Mesenchymal stem cell (in vitro differentiated cells and primary cell): ENCODE measurements around the gene PTPN14.

Experiments used
- DNase-seq: peaks from one replicate; pipeline ENCODE4 v3.0.0-alpha.2; 2013
- H2AFZ ChIP-seq: one replicate; pipeline ENCODE4 v1.6.1; 2013; ENCODE audit warnings: low read depth, mild to moderate bottlenecking, control low read depth, inconsistent platforms, low read length, moderate library complexity
- H2AK5ac ChIP-seq: 2 replicates; pipeline ENCODE4 v1.6.1; 2013; ENCODE audit warnings: low read length, moderate library complexity, mild to moderate bottlenecking, inconsistent platforms; ENCODE audit not compliant: severe bottlenecking
- H2BK120ac ChIP-seq: one replicate; pipeline ENCODE4 v1.6.1; 2013; ENCODE audit warnings: low read depth, mild to moderate bottlenecking, inconsistent platforms, low read length, moderate library complexity
- H2BK12ac ChIP-seq, 2 experiments: one replicate each; pipeline ENCODE4 v1.6.1; 2013; ENCODE audit warnings: inconsistent platforms in 2 of 2, low read length in 2 of 2, mild to moderate bottlenecking in 2 of 2, moderate library complexity in 2 of 2, control low read depth in 1 of 2
- H2BK15ac ChIP-seq: one replicate; pipeline ENCODE4 v1.6.1; 2013; ENCODE audit warnings: mild to moderate bottlenecking, low read depth, inconsistent platforms; ENCODE audit not compliant: poor library complexity, severe bottlenecking
- H2BK5ac ChIP-seq: 2 replicates; pipeline ENCODE4 v1.6.1; 2013; ENCODE audit warnings: low read depth, mild to moderate bottlenecking, low read length, control low read depth, inconsistent platforms; ENCODE audit not compliant: poor library complexity, severe bottlenecking
- H3K14ac ChIP-seq, 2 experiments: one replicate each; pipeline ENCODE4 v1.6.1; 2013; ENCODE audit warnings: inconsistent platforms in 2 of 2, low read length in 2 of 2, control low read depth in 1 of 2, mild to moderate bottlenecking in 1 of 2, moderate library complexity in 1 of 2
- H3K18ac ChIP-seq, 2 experiments: one replicate each; pipeline ENCODE4 v1.6.1; 2013; ENCODE audit warnings: inconsistent platforms in 2 of 2, low read length in 2 of 2, control low read depth in 1 of 2, low read depth in 1 of 2, mild to moderate bottlenecking in 1 of 2
- H3K23ac ChIP-seq, 2 experiments: one replicate each; pipeline ENCODE4 v1.6.1; 2013; ENCODE audit warnings: inconsistent platforms in 2 of 2, low read length in 2 of 2, mild to moderate bottlenecking in 2 of 2, moderate library complexity in 2 of 2, control low read depth in 1 of 2
- H3K27ac ChIP-seq: 2 replicates; pipeline ENCODE4 v1.5.1; 2013; ENCODE audit warnings: mild to moderate bottlenecking, moderate library complexity, low read length, control low read depth, inconsistent platforms; ENCODE audit not compliant: poor library complexity, severe bottlenecking
- H3K27me3 ChIP-seq, 2 experiments: 2 replicates each; pipeline versions ENCODE4 v1.6.1 to v1.7.0; 2013; ENCODE audit warnings: low read length in 2 of 2, mild to moderate bottlenecking in 2 of 2, moderate library complexity in 2 of 2, control low read depth in 1 of 2, inconsistent platforms in 1 of 2; ENCODE audit not compliant: control insufficient read depth in 1 of 2, insufficient read depth in 1 of 2
- H3K36me3 ChIP-seq, 2 experiments: 2 replicates each; pipeline versions ENCODE4 v1.6.1 to v1.7.0; 2013; ENCODE audit warnings: low read length in 2 of 2, control low read depth in 1 of 2, inconsistent platforms in 1 of 2, low read depth in 1 of 2, mild to moderate bottlenecking in 1 of 2; ENCODE audit not compliant: insufficient read depth in 2 of 2, control insufficient read depth in 1 of 2
- H3K4ac ChIP-seq, 2 experiments: one replicate each; pipeline ENCODE4 v1.6.1; 2013; ENCODE audit warnings: inconsistent platforms in 2 of 2, low read length in 2 of 2, mild to moderate bottlenecking in 2 of 2, moderate library complexity in 2 of 2, control low read depth in 1 of 2, low read depth in 1 of 2
- H3K4me1 ChIP-seq: 2 replicates; pipeline ENCODE4 v1.6.1; 2013; ENCODE audit warnings: low read depth, low read length, control low read depth; ENCODE audit not compliant: control insufficient read depth, insufficient read depth
- H3K4me2 ChIP-seq: 2 replicates; pipeline ENCODE4 v1.6.1; 2013; ENCODE audit warnings: low read length, mild to moderate bottlenecking, inconsistent platforms; ENCODE audit not compliant: poor library complexity, severe bottlenecking
- H3K4me3 ChIP-seq, 2 experiments: 2 replicates each; pipeline versions ENCODE4 v1.5.1 to v1.7.0; 2013; ENCODE audit warnings: low read length in 2 of 2, mild to moderate bottlenecking in 2 of 2, control low read depth in 1 of 2, low read depth in 1 of 2; ENCODE audit not compliant: insufficient read depth in 1 of 2
- H3K79me1 ChIP-seq: replicated peaks from 2 replicates; pipeline ENCODE4 v1.6.1; 2013; ENCODE audit warnings: mild to moderate bottlenecking, control low read depth, low read length, inconsistent platforms; ENCODE audit not compliant: poor library complexity, severe bottlenecking
- H3K9ac ChIP-seq: 2 replicates; pipeline ENCODE4 v1.7.0; 2013; ENCODE audit warnings: mild to moderate bottlenecking, low read length, moderate library complexity
- H3K9me3 ChIP-seq: 2 replicates; pipeline ENCODE4 v1.7.0; 2013; ENCODE audit warnings: mild to moderate bottlenecking, low read length; ENCODE audit not compliant: control insufficient read depth
- H4K8ac ChIP-seq: one replicate; pipeline ENCODE4 v1.6.1; 2013; ENCODE audit warnings: inconsistent platforms, mild to moderate bottlenecking, low read length, moderate library complexity
- H4K91ac ChIP-seq: one replicate; pipeline ENCODE4 v1.6.1; 2013; ENCODE audit warnings: mild to moderate bottlenecking, low read length, inconsistent platforms
- WGBS: methylation state at CpG from one replicate; pipeline ENCODE4 v1.1.7; 2013; ENCODE audit warnings: mixed read lengths; 5-methylcytosine and 5-hydroxymethylcytosine counted together

Gene PTPN14

DNA sequence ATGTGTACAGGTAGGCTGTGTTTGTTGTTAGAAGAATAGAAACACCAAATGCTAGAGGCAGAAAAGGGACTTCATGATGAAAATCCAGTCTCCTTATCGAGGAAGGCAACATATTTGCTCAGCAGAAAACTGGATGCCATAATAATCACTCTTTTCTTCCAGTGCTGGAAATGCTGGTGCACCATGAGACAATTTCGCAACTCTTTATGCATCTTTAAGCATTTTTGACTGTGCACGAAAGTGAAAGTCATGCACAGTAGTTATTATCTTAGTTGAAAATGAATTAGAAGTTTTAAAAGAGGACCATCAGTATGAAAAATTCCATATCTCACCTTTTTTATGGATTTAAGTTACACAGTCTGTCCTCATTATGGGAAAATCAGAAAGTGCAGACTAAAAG lies 241.4 kb downstream of the PTPN14 start:
- no peak overlapping the region for H3K27ac ChIP-seq
- H3K4me3 ChIP-seq = peak overlapping the region in 1 of 2 experiments; percentile 41
- peaks cover 40% of the 10 kb centered on the region for H3K79me1 ChIP-seq
- no peak overlapping the region for H3K14ac ChIP-seq
- H3K4me2 ChIP-seq = no peak overlapping the region
- H3K9ac ChIP-seq = peak overlapping the region; percentile 53
- peaks cover 2% of the 10 kb centered on the region for H3K4me1 ChIP-seq
- no peak overlapping the region for H2BK5ac ChIP-seq
- no peak overlapping the region for H2AFZ ChIP-seq
- H3K18ac ChIP-seq = no peak overlapping the region
- WGBS = 94% methylated on average over 3 of the region's 3 CpGs
- no peak overlapping the region for H2BK120ac ChIP-seq
- no peak overlapping the region for H2BK12ac ChIP-seq
- H3K36me3 ChIP-seq = peaks cover 0 to 11% of the 10 kb centered on the region in 2 experiments
- no peak for DNase-seq
- H4K91ac ChIP-seq = no peak overlapping the region
- H2BK15ac ChIP-seq = no peak overlapping the region
- H3K9me3 ChIP-seq = no peaks in the 10 kb centered on the region
- no peak overlapping the region for H3K23ac ChIP-seq
- H3K27me3 ChIP-seq = no peaks in the 10 kb centered on the region
- no peak overlapping the region for H4K8ac ChIP-seq
- no peak overlapping the region for H2AK5ac ChIP-seq
- no peak overlapping the region for H3K4ac ChIP-seq

- Histone ChIP-seq H3K18ac (no peak overlapping the region), H3K27me3 (no peaks in the 10 kb centered on the region), H2BK12ac (no peak overlapping the region), H2BK120ac (no peak overlapping the region), H3K36me3 (peaks cover 0 to 8% of the 10 kb centered on the region in 2 experiments), H2AK5ac (no peak overlapping the region), H3K4me2 (no peak overlapping the region), H2BK5ac (no peak overlapping the region), H3K27ac (no peak overlapping the region), H3K9me3 (no peaks in the 10 kb centered on the region), H3K23ac (no peak overlapping the region), H4K8ac (no peak overlapping the region), H3K4me3 (no peak overlapping the region), H2BK15ac (no peak overlapping the region), H3K9ac (no peak overlapping the region), H3K79me1 (peaks cover 47% of the 10 kb centered on the region), H4K91ac (no peak overlapping the region), H3K4me1 (peaks cover 2% of the 10 kb centered on the region), H3K4ac (no peak overlapping the region), H3K14ac (no peak overlapping the region), H2AFZ (no peak overlapping the region)
- 95% methylated on average over 6 of the region's 6 CpGs for WGBS
- no peak for DNase-seq
Measured at GRCh38 chr1:214306269-214306668, 245.1 kb downstream of the PTPN14 start.

- no peak overlapping the region for H3K4me3 ChIP-seq
- no peak overlapping the region for H3K18ac ChIP-seq
- H3K9ac ChIP-seq = no peak overlapping the region
- no peak overlapping the region for H4K91ac ChIP-seq
- H3K27me3 ChIP-seq = no peaks in the 10 kb centered on the region
- H3K9me3 ChIP-seq = no peaks in the 10 kb centered on the region
- 89% methylated on average over 8 of the region's 9 CpGs for WGBS
- no peak overlapping the region for H3K4ac ChIP-seq
- H2BK15ac ChIP-seq = no peak overlapping the region
- H3K79me1 ChIP-seq = peaks cover 46% of the 10 kb centered on the region
- no peak overlapping the region for H2BK5ac ChIP-seq
- H2BK12ac ChIP-seq = no peak overlapping the region
- DNase-seq = no peak
- H3K4me2 ChIP-seq = no peak overlapping the region
- no peak overlapping the region for H3K14ac ChIP-seq
- H3K36me3 ChIP-seq = peaks cover 0 to 8% of the 10 kb centered on the region in 2 experiments
- H3K4me1 ChIP-seq = peaks cover 2% of the 10 kb centered on the region
- no peak overlapping the region for H2BK120ac ChIP-seq
- no peak overlapping the region for H3K23ac ChIP-seq
- no peak overlapping the region for H2AK5ac ChIP-seq
- no peak overlapping the region for H4K8ac ChIP-seq
- H3K27ac ChIP-seq = no peak overlapping the region
- no peak overlapping the region for H2AFZ ChIP-seq
Measured at GRCh38 chr1:214305164-214305751, 246.1 kb downstream of the PTPN14 start.

DNA sequence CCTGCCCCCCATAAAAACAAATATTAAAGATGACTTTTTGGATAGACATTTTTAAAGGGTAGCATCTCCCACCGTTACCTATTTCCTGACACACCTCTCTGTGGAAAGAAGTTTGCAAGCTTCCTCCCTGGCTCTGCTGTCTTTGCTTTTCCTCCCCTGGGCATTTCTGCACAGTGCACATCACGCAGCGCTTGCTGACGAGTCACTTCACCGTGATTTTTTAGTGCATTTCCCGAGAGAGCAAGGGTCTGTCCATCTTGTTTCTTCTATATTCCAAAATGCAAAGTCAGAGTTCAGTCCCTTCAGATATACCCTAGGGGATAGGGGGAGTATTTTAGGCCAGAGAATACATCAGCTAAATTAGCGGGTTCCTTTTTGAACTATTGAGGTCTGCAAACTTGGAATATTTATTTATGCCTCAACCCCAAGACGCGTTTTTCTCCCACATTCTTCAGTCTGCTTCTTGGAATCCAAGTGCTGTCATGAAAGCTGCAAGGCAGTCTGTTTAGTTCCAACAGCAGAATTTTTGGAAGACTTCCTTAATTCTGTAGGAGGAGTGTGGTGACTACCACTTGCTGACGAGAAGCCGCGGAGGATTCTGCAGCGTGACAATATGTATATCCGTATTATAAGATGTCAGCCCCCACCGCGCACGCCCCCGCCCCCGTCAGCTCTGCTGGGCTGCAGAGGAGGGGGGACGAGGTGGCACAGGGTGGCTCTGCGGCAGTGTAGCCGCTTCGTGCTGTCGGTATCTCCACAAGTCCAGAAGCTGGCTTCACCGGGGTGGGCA lies 248.1 kb downstream of the PTPN14 start:
- no peak overlapping the region for H3K4ac ChIP-seq
- H4K8ac ChIP-seq = no peak overlapping the region
- H3K4me1 ChIP-seq = peaks cover 3% of the 10 kb centered on the region
- no peak overlapping the region for H2AFZ ChIP-seq
- H2BK12ac ChIP-seq = no peak overlapping the region
- H3K4me2 ChIP-seq = no peak overlapping the region
- H2BK5ac ChIP-seq = no peak overlapping the region
- peak overlapping the region; percentile 42 for H3K9ac ChIP-seq
- no peak overlapping the region for H2BK120ac ChIP-seq
- DNase-seq = no peak
- no peak overlapping the region for H3K23ac ChIP-seq
- no peak overlapping the region for H3K18ac ChIP-seq
- peak overlapping the region; percentile 36 for H2BK15ac ChIP-seq
- H3K79me1 ChIP-seq = peaks cover 45% of the 10 kb centered on the region
- H3K9me3 ChIP-seq = no peaks in the 10 kb centered on the region
- H3K36me3 ChIP-seq = peaks cover 0 to 8% of the 10 kb centered on the region in 2 experiments
- no peak overlapping the region for H4K91ac ChIP-seq
- WGBS = 79% methylated on average over 25 of the region's 25 CpGs
- no peak overlapping the region for H3K27ac ChIP-seq
- no peak overlapping the region for H2AK5ac ChIP-seq
- no peaks in the 10 kb centered on the region for H3K27me3 ChIP-seq
- H3K14ac ChIP-seq = no peak overlapping the region
- peak overlapping the region in 1 of 2 experiments; percentile 67 for H3K4me3 ChIP-seq
